Natural killer cell (primary cell): Measurements from ENCODE around the gene ZNF780B. TPM values are rescaled to one million over a fixed set of nuclear protein-coding genes. Genes with fewer than 3 reads are reported as not detected.
A peak's percentile ranks its signal among the peaks of the same experiment; 100 is the strongest.

Experiments used
- ATAC-seq, 3 donors: fragments of 150-1000 bp in 2 of 3; fragments of 200-7000 bp in 1 of 3; cut with Tn5 transposase; 1 replicate in 1 of 3; 2 replicates in 2 of 3; pipeline ENCODE4 v1.10.0; 2021; ENCODE audit warnings: mild to moderate bottlenecking in 2 of 3, moderate library complexity in 2 of 3
- DNase-seq, 2 donors: peaks; one replicate each; pipeline versions ENCODE4 v3.0.0 to v3.0.0-alpha.2; 2013 to 2021; ENCODE audit warnings: mixed read lengths in 1 of 2
- H3K27ac ChIP-seq: one replicate; pipeline ENCODE4 v1.5.1; 2013; ENCODE audit warnings: mild to moderate bottlenecking, low read length
- H3K27me3 ChIP-seq: one replicate; pipeline ENCODE4 v1.6.1; 2013; ENCODE audit warnings: low read length; ENCODE audit not compliant: control insufficient read depth, insufficient read depth
- H3K36me3 ChIP-seq: one replicate; pipeline ENCODE4 v1.6.1; 2013; ENCODE audit warnings: low read length; ENCODE audit not compliant: control insufficient read depth, insufficient read depth
- H3K4me1 ChIP-seq: one replicate; pipeline ENCODE4 v1.6.1; 2013; ENCODE audit warnings: low read length; ENCODE audit not compliant: control insufficient read depth, insufficient read depth
- H3K4me3 ChIP-seq: one replicate; pipeline ENCODE4 v1.5.1; 2013; ENCODE audit warnings: low read length
- H3K9me3 ChIP-seq: one replicate; pipeline ENCODE4 v1.6.1; 2013; ENCODE audit warnings: low read length; ENCODE audit not compliant: control insufficient read depth, insufficient read depth
- H3K27ac Mint-ChIP-seq, 2 donors: one replicate each; pipeline ENCODE4 v1.8.0; 2022; ENCODE audit warnings: mild to moderate bottlenecking in 2 of 2, mixed read lengths in 2 of 2, moderate library complexity in 1 of 2
- H3K27me3 Mint-ChIP-seq, 2 donors: one replicate each; pipeline ENCODE4 v1.8.0; 2022; ENCODE audit warnings: low read depth in 2 of 2, mixed read lengths in 2 of 2
- H3K36me3 Mint-ChIP-seq: one replicate; pipeline ENCODE4 v1.8.0; 2022; ENCODE audit warnings: mixed read lengths
- H3K4me1 Mint-ChIP-seq, 2 donors: one replicate each; pipeline ENCODE4 v1.8.0; 2022; ENCODE audit warnings: mixed read lengths in 2 of 2
- H3K4me3 Mint-ChIP-seq: one replicate; pipeline ENCODE4 v1.8.0; 2022; ENCODE audit warnings: mild to moderate bottlenecking, moderate library complexity, mixed read lengths
- H3K9me3 Mint-ChIP-seq, 2 donors: one replicate each; pipeline ENCODE4 v1.8.0; 2022; ENCODE audit warnings: mixed read lengths in 2 of 2
- WGBS: methylation state at CpG from one replicate; pipeline ENCODE4 v1.1.7; 2013; ENCODE audit warnings: missing lambda C conversion rate; ENCODE audit not compliant: insufficient coverage; 5-methylcytosine and 5-hydroxymethylcytosine counted together
- intact Hi-C: fragments of 100-400 bp; cut with micrococcal nuclease; formaldehyde crosslinking; loops from one replicate; pipeline ENCODE4 v1.14.2; 2022
- total RNA-seq, 4 donors: library from RNA; stranded (reverse); fragments of 120-200 nt in 1 of 4; gene quantifications; one replicate each; pipeline versions ENCODE4 v1.2.3 to v1.2.4, GENCODE V29; 2013 to 2022
- TF ChIP-seq, protein P1 (sequence below): fragments of 200-600 bp; IDR thresholded peaks from one replicate; pipeline ENCODE4 v1.8.0; 2022; ENCODE audit warnings: antibody characterized with exemption

Gene ZNF780B
- total RNA-seq, 3 donors from 2014 or later (not counting 1 experiment from before 2014, with no cell fraction given): 14.1 to 19.2 (median 17.2) TPM

DNA sequence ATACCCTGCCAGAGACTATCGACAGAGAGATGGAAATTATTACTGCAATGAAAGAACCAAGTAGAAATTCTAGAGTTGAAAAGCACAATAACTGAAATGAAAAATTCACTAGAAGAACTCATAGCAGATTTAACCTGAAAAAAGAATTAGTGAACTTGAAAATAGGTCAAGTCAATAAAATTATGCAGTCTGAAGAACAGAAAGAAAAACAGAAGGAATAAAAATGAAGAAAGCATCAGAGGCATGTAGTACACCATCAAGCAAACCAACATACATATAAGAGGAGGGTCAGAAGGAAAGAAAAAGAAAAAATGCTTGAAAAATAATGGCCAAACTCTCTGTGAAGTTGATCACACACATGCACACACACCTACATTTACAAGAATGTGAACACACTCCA is 3.6 kb upstream of the ZNF780B start:
- H3K9me3 ChIP-seq: peaks cover 2% of the 10 kb centered on the region
- H3K27ac ChIP-seq: no peak overlapping the region
- DNase-seq (no peak), ATAC-seq (no peak)
- H3K9me3 Mint-ChIP-seq: peaks cover 12 to 20% of the 10 kb centered on the region in 2 donors
- intact Hi-C loops: no loop called here
- TF ChIP-seq, protein P1, sequence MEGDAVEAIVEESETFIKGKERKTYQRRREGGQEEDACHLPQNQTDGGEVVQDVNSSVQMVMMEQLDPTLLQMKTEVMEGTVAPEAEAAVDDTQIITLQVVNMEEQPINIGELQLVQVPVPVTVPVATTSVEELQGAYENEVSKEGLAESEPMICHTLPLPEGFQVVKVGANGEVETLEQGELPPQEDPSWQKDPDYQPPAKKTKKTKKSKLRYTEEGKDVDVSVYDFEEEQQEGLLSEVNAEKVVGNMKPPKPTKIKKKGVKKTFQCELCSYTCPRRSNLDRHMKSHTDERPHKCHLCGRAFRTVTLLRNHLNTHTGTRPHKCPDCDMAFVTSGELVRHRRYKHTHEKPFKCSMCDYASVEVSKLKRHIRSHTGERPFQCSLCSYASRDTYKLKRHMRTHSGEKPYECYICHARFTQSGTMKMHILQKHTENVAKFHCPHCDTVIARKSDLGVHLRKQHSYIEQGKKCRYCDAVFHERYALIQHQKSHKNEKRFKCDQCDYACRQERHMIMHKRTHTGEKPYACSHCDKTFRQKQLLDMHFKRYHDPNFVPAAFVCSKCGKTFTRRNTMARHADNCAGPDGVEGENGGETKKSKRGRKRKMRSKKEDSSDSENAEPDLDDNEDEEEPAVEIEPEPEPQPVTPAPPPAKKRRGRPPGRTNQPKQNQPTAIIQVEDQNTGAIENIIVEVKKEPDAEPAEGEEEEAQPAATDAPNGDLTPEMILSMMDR: no peak
- no peaks in the 10 kb centered on the region for H3K36me3 ChIP-seq
- H3K4me1 ChIP-seq: peaks cover 13% of the 10 kb centered on the region
- H3K27ac Mint-ChIP-seq: no peak overlapping the region
- no peak overlapping the region for H3K4me3 Mint-ChIP-seq
- peaks cover 4% of the 10 kb centered on the region for H3K27me3 ChIP-seq
- peaks cover 21 to 23% of the 10 kb centered on the region in 2 donors for H3K4me1 Mint-ChIP-seq
- WGBS: no CpG with 5 or more reads among the region's 1 CpG
- peaks cover 18% of the 10 kb centered on the region for H3K36me3 Mint-ChIP-seq
- H3K4me3 ChIP-seq: no peak overlapping the region
- H3K27me3 Mint-ChIP-seq: peaks cover 23 to 35% of the 10 kb centered on the region in 2 donors

DNA sequence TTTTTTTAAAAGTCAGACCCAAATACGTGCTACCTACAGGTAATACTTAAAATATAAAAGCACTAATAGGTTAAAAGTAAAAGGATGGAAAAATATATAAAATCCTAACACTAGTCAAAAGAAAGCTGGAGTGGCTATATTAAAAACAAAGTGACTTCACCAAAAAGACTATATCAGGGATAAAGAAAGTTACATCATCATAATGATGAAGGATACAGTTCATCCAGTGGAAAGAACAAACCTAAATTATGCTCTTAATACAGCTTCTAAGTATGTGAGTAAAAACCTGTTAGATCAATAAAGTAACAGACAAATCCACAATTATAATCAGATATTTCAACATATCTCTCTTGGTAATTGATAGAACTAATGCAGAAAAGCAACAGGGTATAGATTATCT is 1.1 kb upstream of the ZNF780B start:
- WGBS: no CpG with 5 or more reads among the region's 1 CpG
- peaks cover 13% of the 10 kb centered on the region for H3K4me1 ChIP-seq
- no peak overlapping the region for H3K4me3 ChIP-seq
- H3K27ac ChIP-seq: no peak overlapping the region
- DNase-seq (no peak), ATAC-seq (no peak)
- H3K9me3 Mint-ChIP-seq: peaks cover 12 to 17% of the 10 kb centered on the region in 2 donors
- H3K27ac Mint-ChIP-seq: no peak overlapping the region
- no peaks in the 10 kb centered on the region for H3K36me3 ChIP-seq
- peaks cover 46 to 47% of the 10 kb centered on the region in 2 donors for H3K4me1 Mint-ChIP-seq
- H3K27me3 ChIP-seq: peaks cover 4% of the 10 kb centered on the region
- no peak overlapping the region for H3K4me3 Mint-ChIP-seq
- peaks cover 16% of the 10 kb centered on the region for H3K36me3 Mint-ChIP-seq
- TF ChIP-seq, protein P1: no peak
- H3K9me3 ChIP-seq: peaks cover 2% of the 10 kb centered on the region
- intact Hi-C loops: no loop called here
- peaks cover 19 to 29% of the 10 kb centered on the region in 2 donors for H3K27me3 Mint-ChIP-seq

DNA sequence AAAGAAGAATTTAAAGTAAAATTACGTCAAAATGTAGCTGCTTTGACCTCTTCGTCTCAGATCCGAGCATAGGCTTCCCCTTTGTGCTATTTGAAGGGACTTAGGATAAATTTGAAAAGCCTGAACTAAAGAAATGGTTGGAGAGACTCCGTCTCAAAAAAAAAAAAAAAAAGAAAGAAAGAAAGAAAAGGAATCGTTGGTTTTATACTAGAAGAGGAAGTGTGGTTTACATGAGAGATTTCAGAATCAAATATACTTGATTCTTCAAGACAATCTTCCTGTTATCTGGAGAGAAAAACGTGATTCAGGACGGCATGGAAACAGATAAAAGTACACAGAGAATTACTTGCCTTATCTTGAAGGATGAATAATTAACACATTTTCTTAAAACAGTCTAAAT is 474 bp upstream of the ZNF780B start:
- Mint-ChIP-seq H3K27me3 (peaks cover 19 to 24% of the 10 kb centered on the region in 2 donors), H3K9me3 (peaks cover 12 to 17% of the 10 kb centered on the region in 2 donors), H3K27ac (peak overlapping the region; percentile 91 to 93), H3K36me3 (peaks cover 16% of the 10 kb centered on the region), H3K4me1 (peaks cover 48 to 51% of the 10 kb centered on the region in 2 donors), H3K4me3 (peak overlapping the region; percentile 98)
- peaks cover 13% of the 10 kb centered on the region for H3K4me1 ChIP-seq
- ATAC-seq (no peak), DNase-seq (no peak)
- H3K36me3 ChIP-seq: no peaks in the 10 kb centered on the region
- TF ChIP-seq, protein P1: no peak
- peak overlapping the region; percentile 77 for H3K27ac ChIP-seq
- H3K27me3 ChIP-seq: peaks cover 4% of the 10 kb centered on the region
- WGBS: 3% methylated on average over 4 of the region's 7 CpGs
- intact Hi-C loops: no loop called here
- peak overlapping the region; percentile 90 for H3K4me3 ChIP-seq
- H3K9me3 ChIP-seq: peaks cover 2% of the 10 kb centered on the region

DNA sequence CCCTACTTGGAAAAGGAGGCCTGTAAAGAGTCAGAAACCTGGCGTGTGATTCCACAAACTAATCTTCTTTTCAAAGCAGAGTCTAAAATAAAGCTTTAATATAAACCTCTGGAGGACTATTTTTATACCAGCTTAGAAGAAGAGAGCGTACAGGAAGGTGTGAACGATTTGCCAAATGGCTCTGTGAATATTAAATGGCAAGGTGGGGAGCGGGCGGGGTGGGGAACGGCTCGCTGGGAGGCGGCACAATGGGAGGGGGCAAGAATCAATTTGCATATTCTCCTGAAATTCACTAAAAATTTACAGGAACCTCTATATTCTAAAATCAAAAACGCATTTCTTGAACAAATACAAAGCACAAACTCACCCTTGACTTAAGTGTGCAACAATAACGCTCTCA is 982 bp downstream of the ZNF780B start:
- peaks cover 13 to 17% of the 10 kb centered on the region in 2 donors for H3K27me3 Mint-ChIP-seq
- peaks cover 9 to 13% of the 10 kb centered on the region in 2 donors for H3K9me3 Mint-ChIP-seq
- peak overlapping the region; percentile 90 for H3K4me3 ChIP-seq
- peaks cover 13% of the 10 kb centered on the region for H3K4me1 ChIP-seq
- no peak overlapping the region for H3K27ac ChIP-seq
- 60% methylated on average over 10 of the region's 10 CpGs for WGBS
- H3K4me1 Mint-ChIP-seq: peaks cover 53 to 59% of the 10 kb centered on the region in 2 donors
- H3K36me3 ChIP-seq: no peaks in the 10 kb centered on the region
- no peak for ATAC-seq
- TF ChIP-seq, protein P1: no peak
- H3K4me3 Mint-ChIP-seq: peak overlapping the region; percentile 98
- H3K27ac Mint-ChIP-seq: peak overlapping the region; percentile 91 to 93
- peaks cover 4% of the 10 kb centered on the region for H3K27me3 ChIP-seq
- peaks cover 15% of the 10 kb centered on the region for H3K36me3 Mint-ChIP-seq
- H3K9me3 ChIP-seq: peaks cover 2% of the 10 kb centered on the region
- intact Hi-C loops: no loop called here
- DNase-seq: no peak
